ENCODE data around the gene FSTL5. TPM values are rescaled to one million over a fixed set of nuclear protein-coding genes. Genes with fewer than 3 reads are reported as not detected.

Gene FSTL5
- total and polyA plus RNA-seq, 2 of the 8 experiments (the other 6 are each of a cell fraction or from before 2014, with no cell fraction given) = 0.09 to 0.32 TPM

GRCh38 chr4:161336621-161337020 lies 827.2 kb downstream of the FSTL5 start:
- Histone ChIP-seq H4K5ac (ENCODE audit: insufficient read length, low read depth, low read length) (no peak overlapping the region), H3K79me1 (ENCODE audit: low read depth, low read length) (no peaks in the 10 kb centered on the region), H2AFZ (ENCODE audit: low read length) (no peak overlapping the region), H3K23me2 (ENCODE audit: low read depth, low read length) (no peaks in the 10 kb centered on the region), H2BK15ac (ENCODE audit: low read length) (no peak overlapping the region), H3K4me1 (replicated peaks in 1 of 4; ENCODE audit: control insufficient read depth in 3 of 4, insufficient read depth in 4 of 4, low read length in 3 of 4) (no peaks in the 10 kb centered on the region), H3K36me3 (ENCODE audit: control insufficient read depth in 2 of 4, insufficient read depth in 4 of 4, low read length in 3 of 4) (no peaks in the 10 kb centered on the region), H3K4ac (replicated peaks; ENCODE audit: insufficient read length, low read depth, low read length) (no peak overlapping the region), H2BK5ac (ENCODE audit: low read depth, low read length) (no peak overlapping the region), H2AK5ac (ENCODE audit: low read depth, low read length) (no peak overlapping the region), H2BK120ac (replicated peaks; ENCODE audit: low read depth, low read length) (no peak overlapping the region), H3K56ac (replicated peaks; ENCODE audit: insufficient read length, low read depth, low read length) (no peak overlapping the region), H3K27ac (ENCODE audit: low read depth, low read length) (no peak overlapping the region), H4K91ac (replicated peaks; ENCODE audit: insufficient read length, low read length) (no peak overlapping the region), H3K18ac (ENCODE audit: extremely low read depth, low read length) (no peak overlapping the region), H3K23ac (ENCODE audit: insufficient read length) (no peak overlapping the region), H3K14ac (ENCODE audit: insufficient read length) (no peak overlapping the region), H3K9me3 (ENCODE audit: insufficient read depth in 2 of 2, low read depth in 1 of 2, low read length in 1 of 2) (no peaks in the 10 kb centered on the region), H3K9ac (replicated peaks in 1 of 4; ENCODE audit: extremely low read depth in 1 of 4, low read depth in 3 of 4, low read length in 3 of 4) (no peak overlapping the region), H3K79me2 (ENCODE audit: control insufficient read depth in 1 of 2, insufficient read depth in 2 of 2, low read length in 2 of 2) (no peaks in the 10 kb centered on the region), H4K8ac (ENCODE audit: extremely low read depth, insufficient read depth, low read length) (no peak overlapping the region), H3K27me3 (replicated peaks in 1 of 4; ENCODE audit: control insufficient read depth in 3 of 4, extremely low read depth in 1 of 4, insufficient read depth in 3 of 4, low read length in 3 of 4) (no peaks in the 10 kb centered on the region), H2BK12ac (ENCODE audit: low read depth, low read length) (no peak overlapping the region), H2BK20ac (ENCODE audit: low read length) (no peak overlapping the region), H3K4me2 (ENCODE audit: insufficient read depth in 1 of 2, low read depth in 2 of 2, low read length in 2 of 2) (no peak overlapping the region), H4K20me1 (replicated peaks in 1 of 2; ENCODE audit: control insufficient read depth in 1 of 2, insufficient read depth in 2 of 2, low read length in 2 of 2) (no peaks in the 10 kb centered on the region), H3K4me3 (ENCODE audit: extremely low read depth in 1 of 4, insufficient read depth in 2 of 4, low read depth in 3 of 4, low read length in 4 of 4) (no peak overlapping the region)
- ChIA-PET POLR2A (ENCODE audit: partially characterized antibody) (no interaction called here), CTCF (ENCODE audit: partially characterized antibody) (interaction anchor here (0.6 kb wide), 1 partner anchor 306 kb away, joined by 3 read pairs; no protein-coding TSS in a partner anchor)
- no peak for DNase-seq (ENCODE audit: low read depth in 1 of 2, low spot score in 2 of 2)
- 94% methylated on average over 5 of the region's 5 CpGs; no CpG with 5 or more reads in 1 of the 2 experiments for WGBS, 2 experiments (ENCODE audit: extremely low coverage in 1 of 2, insufficient coverage in 1 of 2, insufficient read length in 1 of 2, insufficient replicate concordance in 2 of 2, low coverage in 1 of 2, low lambda C conversion rate in 2 of 2, missing lambda C conversion rate in 1 of 2)
- FAIRE-seq = no peak
- TF ChIP-seq TAF7 (optimal IDR thresholded peaks at IDR 0.05; ENCODE audit: borderline replicate concordance, low read depth, low read length) (no peak), TEAD4 (IDR thresholded peaks at IDR 0.05; ENCODE audit: low read depth, low read length) (no peak), SP4 (IDR thresholded peaks at IDR 0.05; ENCODE audit: low read length) (no peak), RAD21 (IDR thresholded peaks at IDR 0.05 in 1 of 2, conservative IDR thresholded peaks at IDR 0.05 in 1 of 2; ENCODE audit: low read depth in 2 of 2, low read length in 2 of 2) (no peak), SIX5 (IDR thresholded peaks at IDR 0.05; ENCODE audit: low read depth, low read length) (no peak), USF2 (IDR thresholded peaks at IDR 0.05; ENCODE audit: low read length) (no peak), SAP30 (IDR thresholded peaks at IDR 0.05; ENCODE audit: insufficient read depth, insufficient replicate concordance, low read length) (no peak), SP2 (IDR thresholded peaks at IDR 0.05; ENCODE audit: low read length) (no peak), CHD2 (IDR thresholded peaks at IDR 0.05; ENCODE audit: low read length) (no peak), BACH1 (IDR thresholded peaks at IDR 0.05; ENCODE audit: low read length) (no peak), EZH2 (IDR thresholded peaks at IDR 0.05; ENCODE audit: low read depth, low read length, severe bottlenecking) (no peak), YY1 (IDR thresholded peaks at IDR 0.05; ENCODE audit: low read depth, low read length) (no peak), HDAC6 (IDR thresholded peaks at IDR 0.05; ENCODE audit: low read depth, low read length) (no peak), EGR1 (IDR thresholded peaks at IDR 0.05; ENCODE audit: borderline replicate concordance, low read depth, low read length) (no peak)

Measured in H1 (cell line).